ENCODE measurements around the gene HPSE2. TPM values are rescaled to one million over a fixed set of nuclear protein-coding genes. Genes with fewer than 3 reads are reported as not detected.
A peak's percentile ranks its signal among the peaks of the same experiment; 100 is the strongest.

HPSE2 gene
- total RNA-seq, 4 donors from 2014 or later, result 1.1 TPM; not detected in 3

DNA sequence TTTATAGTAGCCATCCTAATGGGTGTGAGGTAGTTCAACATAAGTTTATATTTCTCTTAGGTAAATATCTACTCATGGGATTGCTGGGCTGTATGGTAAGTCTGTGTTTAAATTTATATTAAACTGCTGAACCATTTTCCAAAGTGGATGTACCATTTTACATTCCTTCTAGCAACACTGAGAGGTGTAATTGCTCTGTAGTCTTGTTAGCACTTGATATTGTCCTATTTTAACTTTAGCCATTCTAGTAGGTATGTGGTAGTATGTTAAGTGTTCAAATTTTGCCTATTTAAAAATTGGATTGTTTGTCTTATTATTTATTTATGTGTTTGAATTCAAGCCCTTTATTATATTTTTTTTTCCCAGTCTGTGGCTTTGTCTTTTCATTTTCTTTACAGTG is 786.4 kb downstream of the HPSE2 start:
- Histone ChIP-seq H3K27ac (no peak overlapping the region), H3K36me3 (peaks cover 0 to 7% of the 10 kb centered on the region in 2 donors), H3K9me3 (no peaks in the 10 kb centered on the region), H3K4me3 (no peak overlapping the region), H3K27me3 (no peaks in the 10 kb centered on the region), H3K4me1 (peaks cover 3 to 4% of the 10 kb centered on the region in 2 donors)
- in situ Hi-C loops (cut with MboI; ENCODE audit: low sequenced_read_pairs in 4 of 4), result loop anchor here in 1 of 4 donors (25.0 kb wide), 1 partner anchor 187 kb away; the partner anchor contains the start of gene LOXL4
- DNase-seq (no peak), ATAC-seq (no peak)
- intact Hi-C loops (cut with DNase I; ENCODE audit: low total_unique reads), result no loop called here
- TF ChIP-seq POLR2A (IDR thresholded peaks at IDR 0.05), result no peak
- TF ChIP-seq, protein P1, sequence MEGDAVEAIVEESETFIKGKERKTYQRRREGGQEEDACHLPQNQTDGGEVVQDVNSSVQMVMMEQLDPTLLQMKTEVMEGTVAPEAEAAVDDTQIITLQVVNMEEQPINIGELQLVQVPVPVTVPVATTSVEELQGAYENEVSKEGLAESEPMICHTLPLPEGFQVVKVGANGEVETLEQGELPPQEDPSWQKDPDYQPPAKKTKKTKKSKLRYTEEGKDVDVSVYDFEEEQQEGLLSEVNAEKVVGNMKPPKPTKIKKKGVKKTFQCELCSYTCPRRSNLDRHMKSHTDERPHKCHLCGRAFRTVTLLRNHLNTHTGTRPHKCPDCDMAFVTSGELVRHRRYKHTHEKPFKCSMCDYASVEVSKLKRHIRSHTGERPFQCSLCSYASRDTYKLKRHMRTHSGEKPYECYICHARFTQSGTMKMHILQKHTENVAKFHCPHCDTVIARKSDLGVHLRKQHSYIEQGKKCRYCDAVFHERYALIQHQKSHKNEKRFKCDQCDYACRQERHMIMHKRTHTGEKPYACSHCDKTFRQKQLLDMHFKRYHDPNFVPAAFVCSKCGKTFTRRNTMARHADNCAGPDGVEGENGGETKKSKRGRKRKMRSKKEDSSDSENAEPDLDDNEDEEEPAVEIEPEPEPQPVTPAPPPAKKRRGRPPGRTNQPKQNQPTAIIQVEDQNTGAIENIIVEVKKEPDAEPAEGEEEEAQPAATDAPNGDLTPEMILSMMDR (IDR thresholded peaks at IDR 0.05 in 4 of 5, conservative IDR thresholded peaks at IDR 0.05 in 1 of 5), result no peak

DNA sequence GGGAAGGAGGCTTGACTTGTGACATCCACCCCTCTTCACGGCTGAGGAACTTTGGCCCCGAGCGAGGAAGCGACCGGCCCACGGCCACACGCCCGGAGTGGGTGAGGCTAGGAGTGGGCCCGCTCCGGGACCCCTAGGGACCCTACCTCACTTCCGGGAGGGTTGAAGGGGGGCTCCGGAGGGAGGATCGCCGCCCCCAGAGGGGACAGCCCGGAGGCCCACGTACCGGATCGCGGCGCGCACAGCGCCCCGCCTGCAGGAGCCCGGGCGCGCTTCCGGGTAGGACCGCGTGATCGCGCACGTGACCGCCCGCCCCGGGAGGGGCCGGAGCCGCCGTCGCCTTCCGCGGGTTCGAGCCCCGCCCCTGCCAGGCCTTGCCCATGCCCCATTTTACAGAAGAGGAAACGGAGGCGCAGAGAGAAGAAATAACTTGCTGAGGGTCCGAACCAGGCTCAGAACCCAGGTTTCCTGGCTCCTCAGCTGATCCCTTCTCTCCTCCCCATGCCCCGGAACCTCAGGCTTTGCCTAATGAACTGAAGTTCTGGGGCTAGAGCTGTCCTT is 788.9 kb downstream of the HPSE2 start, which contains the start of gene HPS1:
Gene HPS1 (minus strand): TSS at position 275 of the 561 bp plus-strand sequence. CDS start 3,695 bp downstream, outside the sequence.
- no peaks in the 10 kb centered on the region for H3K9me3 ChIP-seq
- peak; percentile 82 to 83 for ATAC-seq
- peak within 1 kb of the TSS; percentile 72 to 87 (median 78) for H3K4me3 ChIP-seq
- H3K27me3 ChIP-seq, result no peaks in the 10 kb centered on the region
- intact Hi-C loops (cut with DNase I; ENCODE audit: low total_unique reads) (no loop called here), in situ Hi-C loops (cut with MboI; ENCODE audit: low sequenced_read_pairs in 4 of 4) (loop anchor here in 1 of 4 donors (25.0 kb wide), 1 partner anchor 184 kb away; the partner anchor contains the start of gene LOXL4)
- TF ChIP-seq POLR2A (IDR thresholded peaks at IDR 0.05), result peak; percentile 82 to 90
- TF ChIP-seq, protein P1 (IDR thresholded peaks at IDR 0.05 in 4 of 5, conservative IDR thresholded peaks at IDR 0.05 in 1 of 5), result no peak
- H3K27ac ChIP-seq, result peak within 1 kb of the TSS; percentile 86 to 95 (median 90)
- peaks cover 0 to 16% of the 10 kb centered on the region in 2 donors for H3K36me3 ChIP-seq
- peaks cover 3 to 4% of the 10 kb centered on the region in 2 donors for H3K4me1 ChIP-seq
- DNase-seq, result peak; percentile 45 to 63

DNA sequence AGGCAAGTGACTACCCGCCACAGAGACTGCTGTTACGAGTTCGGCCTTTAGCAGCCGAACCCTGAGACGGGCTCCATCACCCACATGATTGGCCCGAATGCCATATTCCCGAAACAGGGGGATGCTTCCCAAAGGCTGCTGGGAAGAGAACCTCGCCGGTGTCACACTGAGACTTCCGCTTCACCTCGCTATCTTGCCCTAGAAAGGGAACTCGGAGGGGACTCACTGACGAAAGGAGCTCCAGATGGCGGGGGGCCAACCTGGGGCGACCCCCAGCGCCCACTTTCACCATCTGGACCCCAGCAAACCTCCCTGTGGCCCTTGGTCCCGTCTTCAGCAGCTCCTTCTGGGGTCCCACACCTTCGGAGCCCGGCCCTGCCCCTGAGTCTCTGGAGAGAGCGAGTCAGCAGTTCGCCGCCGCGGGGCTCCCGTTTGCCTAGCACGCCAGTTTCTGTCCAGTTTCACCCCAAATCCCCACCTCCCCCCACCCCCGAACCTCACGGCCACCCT is 789.4 kb downstream of the HPSE2 start:
- Histone ChIP-seq H3K9me3 (no peaks in the 10 kb centered on the region), H3K4me3 (peak overlapping the region; percentile 72 to 87 (median 78)), H3K27ac (peak overlapping the region; percentile 86 to 95 (median 90)), H3K4me1 (peaks cover 3 to 4% of the 10 kb centered on the region in 2 donors), H3K27me3 (no peaks in the 10 kb centered on the region), H3K36me3 (peaks cover 0 to 16% of the 10 kb centered on the region in 2 donors)
- DNase-seq, result no peak
- intact Hi-C loops (cut with DNase I; ENCODE audit: low total_unique reads), result no loop called here
- ATAC-seq, result peak; percentile 63 to 65
- in situ Hi-C loops (cut with MboI; ENCODE audit: low sequenced_read_pairs in 4 of 4), result loop anchor here in 1 of 4 donors (25.0 kb wide), 1 partner anchor 184 kb away; the partner anchor contains the start of gene LOXL4
- TF ChIP-seq, protein P1 (IDR thresholded peaks at IDR 0.05 in 4 of 5, conservative IDR thresholded peaks at IDR 0.05 in 1 of 5), result no peak
- no peak for TF ChIP-seq POLR2A (IDR thresholded peaks at IDR 0.05)

DNA sequence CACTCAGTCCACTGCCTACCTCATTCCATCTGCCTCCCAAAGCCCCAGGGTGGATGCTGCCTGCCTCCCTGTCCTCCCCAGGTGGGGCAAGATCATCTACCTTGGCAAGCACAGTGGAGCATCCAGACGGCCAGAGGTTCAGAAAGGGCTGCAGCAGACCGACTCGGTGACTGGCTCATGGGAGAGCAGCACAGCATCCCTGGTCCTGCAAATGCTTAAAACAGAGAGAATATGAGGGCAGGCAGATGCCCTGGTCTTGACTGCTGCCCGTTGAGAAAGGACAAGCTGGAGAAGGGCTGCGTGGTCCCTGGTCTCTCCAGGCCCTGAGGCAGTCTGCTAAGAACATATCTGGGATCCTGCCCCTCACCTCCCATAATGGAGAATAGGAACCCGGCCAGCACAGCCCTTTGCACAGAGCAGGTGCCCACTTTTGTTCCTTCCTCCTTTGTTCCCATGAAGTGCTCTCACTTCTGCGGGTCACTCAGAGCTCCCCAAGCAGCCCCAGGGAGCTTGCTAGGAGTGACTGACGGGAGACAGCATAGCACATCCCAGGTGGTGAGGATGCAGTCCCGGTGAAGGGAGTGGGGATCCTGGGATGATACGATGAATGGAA is 790.3 kb downstream of the HPSE2 start:
- H3K4me1 ChIP-seq, result peaks cover 3 to 4% of the 10 kb centered on the region in 2 donors
- intact Hi-C loops (cut with DNase I; ENCODE audit: low total_unique reads), result no loop called here
- no peaks in the 10 kb centered on the region for H3K27me3 ChIP-seq
- ATAC-seq, result no peak
- H3K4me3 ChIP-seq, result peak overlapping the region in 1 of 4 donors; percentile 87
- no peaks in the 10 kb centered on the region for H3K9me3 ChIP-seq
- H3K36me3 ChIP-seq, result peaks cover 0 to 16% of the 10 kb centered on the region in 2 donors
- peak overlapping the region; percentile 86 to 95 (median 90) for H3K27ac ChIP-seq
- no peak for DNase-seq
- TF ChIP-seq POLR2A (IDR thresholded peaks at IDR 0.05), result no peak
- TF ChIP-seq, protein P1 (IDR thresholded peaks at IDR 0.05 in 4 of 5, conservative IDR thresholded peaks at IDR 0.05 in 1 of 5), result no peak
- in situ Hi-C loops (cut with MboI; ENCODE audit: low sequenced_read_pairs in 4 of 4), result loop anchor here in 1 of 4 donors (25.0 kb wide), 1 partner anchor 183 kb away; the partner anchor contains the start of gene LOXL4

All from gastrocnemius medialis (tissue), 4 donors.